Thyroid gland (tissue), 4 donors: ENCODE results near the gene ELOVL7.

ENCODE experiments used
- CTCF ChIP-seq, 6 experiments: fragments of 200-600 bp in 3 of 6; fragments of 450-650 bp in 3 of 6; sonication (generic) in 3 of 6; IDR thresholded peaks; one replicate each; pipeline ENCODE4 v1.5.1; 2016 to 2019; ENCODE audit warnings: antibody characterized with exemption in 6 of 6, mild to moderate bottlenecking in 2 of 6, inconsistent platforms in 1 of 6, moderate library complexity in 1 of 6
- POLR2A ChIP-seq, 2 donors: fragments of 450-650 bp; IDR thresholded peaks; one replicate each; pipeline ENCODE4 v1.6.1; 2017; ENCODE audit warnings: antibody characterized with exemption in 2 of 2, mild to moderate bottlenecking in 2 of 2, moderate library complexity in 1 of 2

DNA sequence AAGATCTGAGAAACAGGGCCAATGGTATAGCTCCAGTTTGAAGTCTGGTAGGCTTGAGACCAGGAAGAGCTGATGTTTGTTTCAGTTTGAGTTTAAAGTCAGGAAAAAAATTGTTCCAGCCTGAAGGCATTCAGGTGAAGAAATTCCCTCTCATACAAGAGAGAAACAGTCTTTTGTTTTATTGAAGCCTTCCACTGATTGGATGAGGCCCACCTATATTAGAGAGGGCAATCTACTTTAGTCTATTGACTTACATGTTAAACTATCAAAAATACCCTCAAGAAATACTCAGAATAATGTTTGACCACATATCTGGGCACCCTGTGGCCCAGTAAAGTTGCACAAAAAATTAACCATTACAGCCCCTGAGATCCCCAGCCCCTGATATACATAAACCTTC is 138.9 kb downstream of the ELOVL7 start:
- TF ChIP-seq CTCF (IDR thresholded peaks at IDR 0.05) (no peak), POLR2A (IDR thresholded peaks at IDR 0.05) (no peak)
